Panc1 (cell line): ENCODE measurements around the gene TMEM205. TPM values are rescaled to one million over a fixed set of nuclear protein-coding genes. Genes with fewer than 3 reads are reported as not detected.
"Not testable (repeated sequence)": the region's sequence is repeated elsewhere in the genome, so short reads cannot be mapped to it uniquely, and the experiment has no call there.

Source experiments
- ATAC-seq: fragments of 200-7000 bp; cut with Tn5 transposase; 2 replicates; pipeline ENCODE4 v1.9.1; 2020; ENCODE audit warnings: mild to moderate bottlenecking, moderate library complexity
- BruUV-seq: library from RNA; stranded (reverse); fragments of 400-500 nt; replicated peaks from 2 replicates; lab custom pipeline; 2021; lab: Mats Ljungman, UMichigan
- CTCF ChIA-PET: fragments of 300-600 bp; sonication (Branson Sonifier 250); formaldehyde crosslinking; loops from one replicate; lab custom pipeline; 2022; ENCODE audit warnings: antibody characterized with exemption; lab: Charles Lee
- POLR2A ChIA-PET: fragments of 300-600 bp; sonication (Branson Sonifier 250); formaldehyde crosslinking; loops from one replicate; lab custom pipeline; 2022; ENCODE audit warnings: antibody characterized with exemption; lab: Charles Lee
- DNase-seq: peaks from one replicate; pipeline ENCODE4 v3.0.0-alpha.2; 2010; ENCODE audit warnings: low read depth, low spot score
- H3K27ac ChIP-seq: 2 replicates; pipeline ENCODE4 v1.5.1; 2011; ENCODE audit warnings: mild to moderate bottlenecking, low read length, inconsistent platforms
- H3K27me3 ChIP-seq: fragments of 200-500 bp; sonication (Bioruptor generic); 2 replicates; pipeline ENCODE4 v1.6.0; 2014; ENCODE audit warnings: low read length, inconsistent platforms; ENCODE audit not compliant: control insufficient read depth, insufficient read depth
- H3K36me3 ChIP-seq: fragments of 200-500 bp; sonication (Bioruptor generic); 2 replicates; pipeline ENCODE4 v1.5.1; 2014; ENCODE audit warnings: inconsistent platforms, mild to moderate bottlenecking, low read length, moderate library complexity; ENCODE audit not compliant: control insufficient read depth, insufficient read depth
- H3K4me1 ChIP-seq: 2 replicates; pipeline ENCODE4 v1.5.1; 2011; ENCODE audit warnings: inconsistent platforms, mild to moderate bottlenecking, low read length, moderate library complexity; ENCODE audit not compliant: control insufficient read depth, insufficient read depth
- H3K4me3 ChIP-seq, 2 experiments: 2 replicates each; pipeline ENCODE4 v1.5.1; 2011 to 2012; ENCODE audit warnings: low read depth in 2 of 2, low read length in 2 of 2, mild to moderate bottlenecking in 2 of 2, inconsistent platforms in 1 of 2, moderate library complexity in 1 of 2
- H3K9me3 ChIP-seq: fragments of 200-500 bp; sonication (Bioruptor generic); 2 replicates; pipeline ENCODE4 v1.5.1; 2014; ENCODE audit warnings: low read depth, mild to moderate bottlenecking, inconsistent platforms, low read length, moderate library complexity; ENCODE audit not compliant: control insufficient read depth, insufficient read depth
- POLR2AphosphoS5 ChIP-seq: IDR thresholded peaks from 2 replicates; pipeline ENCODE4 v1.6.1; 2012; ENCODE audit warnings: mild to moderate bottlenecking, low read depth, low read length, moderate library complexity
- in situ Hi-C: cut with HindIII; loops from 2 replicates; pipeline ENCODE4 v1.10.0; 2016; ENCODE audit warnings: low sequenced_read_pairs, low pct_unique_long_range_greater_than_20kb
- intact Hi-C: fragments of 100-400 bp; cut with micrococcal nuclease; formaldehyde crosslinking; loops from one replicate; pipeline ENCODE4 v1.10.0; 2022; ENCODE audit not compliant: unreplicated experiment
- total RNA-seq: library from RNA; stranded (reverse); gene quantifications from one replicate; pipeline ENCODE4 v1.2.1, GENCODE V29; 2021; ENCODE audit not compliant: unreplicated experiment
- TF ChIP-seq, protein P1 (sequence below): fragments of 450-650 bp; IDR thresholded peaks from 2 replicates; pipeline ENCODE4 v1.5.1; 2017; ENCODE audit warnings: mild to moderate bottlenecking
- TF ChIP-seq, protein P2 (sequence below), 2 experiments: IDR thresholded peaks; 2 replicates each; pipeline ENCODE4 v1.6.1; 2011 to 2012; ENCODE audit warnings: low read depth in 2 of 2, control low read depth in 1 of 2, low read length in 1 of 2, mild to moderate bottlenecking in 1 of 2, moderate library complexity in 1 of 2; ENCODE audit not compliant: insufficient read depth in 1 of 2

TMEM205 gene
- total RNA-seq, 1 experiment from 2014 or later: 133 TPM

DNA sequence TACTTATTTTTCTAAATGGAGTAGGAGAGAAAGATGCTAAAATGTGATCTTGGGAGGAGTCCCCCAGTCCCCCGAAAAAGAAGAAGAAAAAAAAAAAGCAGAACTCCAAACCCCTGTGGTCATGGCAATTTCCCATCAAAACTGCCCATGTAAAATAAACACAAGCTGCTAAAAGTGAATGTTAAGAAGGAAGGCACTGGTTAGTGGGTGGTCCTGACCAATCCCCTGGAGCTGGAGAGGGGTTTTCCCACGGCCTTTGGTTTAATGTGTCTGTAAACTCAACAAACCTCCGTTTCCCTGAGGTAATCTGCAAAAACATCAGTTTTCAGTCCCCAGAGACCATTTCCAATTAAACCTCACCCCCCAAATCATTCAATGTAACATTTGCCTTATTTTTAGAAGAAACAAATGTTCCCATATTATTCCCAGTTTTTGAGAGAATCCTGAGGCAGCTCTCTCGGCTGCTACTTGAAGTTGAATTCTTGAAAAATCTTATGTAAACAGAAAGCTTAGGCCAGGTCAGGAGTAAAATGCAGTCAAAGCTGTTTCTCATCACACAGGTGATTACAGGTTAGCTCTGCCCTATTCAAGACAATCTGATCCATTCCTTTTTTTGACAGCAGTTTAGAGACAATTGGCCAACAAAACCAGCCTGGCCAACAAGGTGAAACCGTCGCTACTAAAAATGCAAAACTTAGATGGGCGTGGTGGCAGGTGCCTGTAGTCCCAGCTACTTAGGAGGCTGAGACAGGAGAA is 23.6 kb downstream of the TMEM205 start:
- no TSS peak for BruUV-seq
- CTCF ChIA-PET: interaction anchor here (0.6 kb wide), 1 partner anchor 11 kb away, joined by 12 read pairs; no protein-coding TSS in a partner anchor

DNA sequence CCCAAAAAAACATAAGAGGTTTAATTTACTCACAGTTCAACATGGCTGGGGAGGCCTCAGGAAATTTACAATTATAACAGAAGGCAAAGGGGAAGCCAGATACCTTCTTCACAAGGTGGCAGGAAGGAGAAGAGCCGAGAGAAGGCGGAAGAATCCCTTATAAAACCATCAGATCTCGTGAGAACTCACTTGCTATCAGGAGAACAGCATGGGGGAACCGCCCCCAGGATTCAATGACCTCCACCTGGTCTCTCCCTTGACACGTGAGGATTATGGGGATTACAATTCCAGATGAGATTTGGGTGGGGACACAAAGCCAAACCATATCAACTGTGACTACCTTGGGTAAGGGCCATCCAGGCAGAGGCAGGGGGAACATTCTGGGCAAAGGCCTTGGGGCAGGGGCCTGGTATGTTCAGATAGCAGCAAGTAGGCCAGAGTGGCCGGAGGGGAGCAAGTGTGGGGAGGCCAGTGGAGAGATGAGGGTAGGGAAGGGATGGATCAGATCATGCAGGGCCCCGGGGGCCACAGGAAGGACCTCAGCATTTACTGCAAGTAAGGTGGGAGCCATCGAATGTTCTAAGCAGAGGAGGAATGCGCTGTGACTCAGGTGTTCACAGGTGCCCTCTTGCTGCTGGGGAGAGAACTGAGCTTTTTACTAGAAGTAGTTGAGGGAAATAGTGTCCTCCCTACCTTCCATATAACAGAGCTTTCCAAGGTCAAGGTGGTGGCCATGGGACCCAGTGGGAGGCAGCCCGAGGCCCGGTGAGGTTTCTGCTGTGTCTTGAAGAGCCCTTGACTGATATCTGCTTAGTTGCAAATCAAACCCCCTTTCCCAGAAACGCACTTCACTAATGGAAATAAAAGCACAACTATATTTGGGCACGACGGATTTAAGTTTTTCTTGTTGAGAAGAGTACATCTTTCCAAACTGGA is 24.6 kb downstream of the TMEM205 start:
- Histone ChIP-seq H3K27me3 (no peaks in the 10 kb centered on the region), H3K36me3 (no peaks in the 10 kb centered on the region), H3K9me3 (no peaks in the 10 kb centered on the region), H3K27ac (no peak overlapping the region), H3K4me1 (peaks cover 15% of the 10 kb centered on the region), H3K4me3 (no peak overlapping the region)
- CTCF ChIA-PET: interaction anchor here (0.6 kb wide), 1 partner anchor 10 kb away, joined by 12 read pairs; no protein-coding TSS in a partner anchor
- ATAC-seq (no peak), DNase-seq (no peak)
- in situ Hi-C loops (loop anchor here (25.0 kb wide), 1 partner anchor 241 kb away; the partner anchor contains the start of gene ELOF1), intact Hi-C loops (no loop called here)
- POLR2A ChIA-PET: no interaction called here
- 0 out of 2 replicates have a peak, but pooled peaks have one; percentile 3 for TF ChIP-seq POLR2AphosphoS5
- TF ChIP-seq, protein P1, sequence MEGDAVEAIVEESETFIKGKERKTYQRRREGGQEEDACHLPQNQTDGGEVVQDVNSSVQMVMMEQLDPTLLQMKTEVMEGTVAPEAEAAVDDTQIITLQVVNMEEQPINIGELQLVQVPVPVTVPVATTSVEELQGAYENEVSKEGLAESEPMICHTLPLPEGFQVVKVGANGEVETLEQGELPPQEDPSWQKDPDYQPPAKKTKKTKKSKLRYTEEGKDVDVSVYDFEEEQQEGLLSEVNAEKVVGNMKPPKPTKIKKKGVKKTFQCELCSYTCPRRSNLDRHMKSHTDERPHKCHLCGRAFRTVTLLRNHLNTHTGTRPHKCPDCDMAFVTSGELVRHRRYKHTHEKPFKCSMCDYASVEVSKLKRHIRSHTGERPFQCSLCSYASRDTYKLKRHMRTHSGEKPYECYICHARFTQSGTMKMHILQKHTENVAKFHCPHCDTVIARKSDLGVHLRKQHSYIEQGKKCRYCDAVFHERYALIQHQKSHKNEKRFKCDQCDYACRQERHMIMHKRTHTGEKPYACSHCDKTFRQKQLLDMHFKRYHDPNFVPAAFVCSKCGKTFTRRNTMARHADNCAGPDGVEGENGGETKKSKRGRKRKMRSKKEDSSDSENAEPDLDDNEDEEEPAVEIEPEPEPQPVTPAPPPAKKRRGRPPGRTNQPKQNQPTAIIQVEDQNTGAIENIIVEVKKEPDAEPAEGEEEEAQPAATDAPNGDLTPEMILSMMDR: no peak
- BruUV-seq: no TSS peak

More for the DNA sequence above, 23.6 kb downstream of the TMEM205 start:
- Histone ChIP-seq H3K27me3 (no peaks in the 10 kb centered on the region), H3K4me3 (no peak overlapping the region), H3K4me1 (peaks cover 15% of the 10 kb centered on the region), H3K36me3 (no peaks in the 10 kb centered on the region), H3K9me3 (no peaks in the 10 kb centered on the region), H3K27ac (no peak overlapping the region)
- TF ChIP-seq, protein P2, sequence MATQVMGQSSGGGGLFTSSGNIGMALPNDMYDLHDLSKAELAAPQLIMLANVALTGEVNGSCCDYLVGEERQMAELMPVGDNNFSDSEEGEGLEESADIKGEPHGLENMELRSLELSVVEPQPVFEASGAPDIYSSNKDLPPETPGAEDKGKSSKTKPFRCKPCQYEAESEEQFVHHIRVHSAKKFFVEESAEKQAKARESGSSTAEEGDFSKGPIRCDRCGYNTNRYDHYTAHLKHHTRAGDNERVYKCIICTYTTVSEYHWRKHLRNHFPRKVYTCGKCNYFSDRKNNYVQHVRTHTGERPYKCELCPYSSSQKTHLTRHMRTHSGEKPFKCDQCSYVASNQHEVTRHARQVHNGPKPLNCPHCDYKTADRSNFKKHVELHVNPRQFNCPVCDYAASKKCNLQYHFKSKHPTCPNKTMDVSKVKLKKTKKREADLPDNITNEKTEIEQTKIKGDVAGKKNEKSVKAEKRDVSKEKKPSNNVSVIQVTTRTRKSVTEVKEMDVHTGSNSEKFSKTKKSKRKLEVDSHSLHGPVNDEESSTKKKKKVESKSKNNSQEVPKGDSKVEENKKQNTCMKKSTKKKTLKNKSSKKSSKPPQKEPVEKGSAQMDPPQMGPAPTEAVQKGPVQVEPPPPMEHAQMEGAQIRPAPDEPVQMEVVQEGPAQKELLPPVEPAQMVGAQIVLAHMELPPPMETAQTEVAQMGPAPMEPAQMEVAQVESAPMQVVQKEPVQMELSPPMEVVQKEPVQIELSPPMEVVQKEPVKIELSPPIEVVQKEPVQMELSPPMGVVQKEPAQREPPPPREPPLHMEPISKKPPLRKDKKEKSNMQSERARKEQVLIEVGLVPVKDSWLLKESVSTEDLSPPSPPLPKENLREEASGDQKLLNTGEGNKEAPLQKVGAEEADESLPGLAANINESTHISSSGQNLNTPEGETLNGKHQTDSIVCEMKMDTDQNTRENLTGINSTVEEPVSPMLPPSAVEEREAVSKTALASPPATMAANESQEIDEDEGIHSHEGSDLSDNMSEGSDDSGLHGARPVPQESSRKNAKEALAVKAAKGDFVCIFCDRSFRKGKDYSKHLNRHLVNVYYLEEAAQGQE (IDR thresholded peaks at IDR 0.05; ENCODE audit: insufficient read depth in 1 of 2, low read depth in 2 of 2, low read length in 1 of 2): no peak
- TF ChIP-seq POLR2AphosphoS5: 0 out of 2 replicates have a peak, but pooled peaks have one; percentile 27
- DNase-seq: no peak
- in situ Hi-C loops (loop anchor here (25.0 kb wide), 1 partner anchor 240 kb away; the partner anchor contains the start of gene ELOF1), intact Hi-C loops (no loop called here)
- ATAC-seq: no peak
- POLR2A ChIA-PET: no interaction called here

DNA sequence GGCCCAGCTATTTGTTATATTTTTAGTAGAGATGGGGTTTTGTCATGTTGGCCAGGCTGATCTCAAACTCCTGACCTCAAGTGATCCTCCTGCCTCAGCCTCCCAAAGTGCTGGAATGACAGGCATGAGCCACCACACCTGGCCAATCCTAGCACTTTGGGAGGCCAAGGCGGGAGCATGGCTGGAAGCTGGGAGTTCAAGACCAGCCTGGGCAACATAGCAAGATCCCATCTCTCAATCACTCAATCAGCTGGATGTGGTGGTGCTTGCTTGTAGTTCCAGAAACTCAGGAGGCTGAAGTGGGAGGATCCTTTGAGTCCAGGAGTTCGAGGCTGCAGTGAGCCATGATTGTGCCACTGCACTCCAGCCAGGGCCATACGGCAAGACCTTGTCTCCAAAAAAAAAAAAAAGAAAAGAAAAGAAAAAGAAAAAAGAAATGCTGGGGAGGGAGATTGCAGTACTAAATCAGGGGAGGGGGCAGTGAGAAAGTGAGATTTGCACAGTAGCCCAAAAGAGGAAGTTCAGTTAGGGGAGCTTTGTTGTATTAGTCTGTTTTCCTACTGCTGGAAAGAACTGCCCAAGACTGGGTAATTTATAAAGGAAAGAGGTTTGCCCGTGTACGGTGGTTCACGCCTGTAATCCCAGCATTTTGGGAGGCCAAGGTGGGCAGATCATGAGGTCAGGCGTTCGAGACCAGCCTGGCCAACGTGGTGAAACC is 25.6 kb downstream of the TMEM205 start:
- CTCF ChIA-PET: interaction anchor here (0.6 kb wide), 1 partner anchor 22 kb away, joined by 3 read pairs; no protein-coding TSS in a partner anchor
- peaks cover 15% of the 10 kb centered on the region for H3K4me1 ChIP-seq
- H3K4me3 ChIP-seq, H3K9me3 ChIP-seq, H3K27ac ChIP-seq, ATAC-seq, DNase-seq, H3K36me3 ChIP-seq, POLR2A ChIA-PET, intact Hi-C loops, BruUV-seq, H3K27me3 ChIP-seq: not testable (repeated sequence)
- in situ Hi-C loops: loop anchor here (25.0 kb wide), 1 partner anchor 242 kb away; the partner anchor contains the start of gene ELOF1
